Trophoblast cell (in vitro differentiated cells and primary cell): ENCODE measurements around the gene RABGAP1.

ENCODE experiments used
- DNase-seq, 2 donors: peaks; one replicate each; pipeline ENCODE4 v3.0.0-alpha.2; 2016
- H2AFZ ChIP-seq: 2 replicates; pipeline ENCODE4 v1.6.1; 2013; ENCODE audit warnings: low read length, moderate library complexity, mild to moderate bottlenecking; ENCODE audit not compliant: insufficient read depth, poor library complexity
- H2AK5ac ChIP-seq: 2 replicates; pipeline ENCODE4 v1.6.1; 2013; ENCODE audit warnings: mild to moderate bottlenecking, low read length
- H2BK120ac ChIP-seq: 2 replicates; pipeline ENCODE4 v1.6.1; 2013; ENCODE audit warnings: low read length, mild to moderate bottlenecking, moderate library complexity; ENCODE audit not compliant: insufficient read depth, poor library complexity
- H2BK12ac ChIP-seq: 2 replicates; pipeline ENCODE4 v1.6.1; 2013; ENCODE audit warnings: mild to moderate bottlenecking, low read length, moderate library complexity
- H2BK5ac ChIP-seq: 2 replicates; pipeline ENCODE4 v1.6.1; 2013; ENCODE audit warnings: low read length, low read depth, moderate library complexity, mild to moderate bottlenecking; ENCODE audit not compliant: poor library complexity
- H3K14ac ChIP-seq: 2 replicates; pipeline ENCODE4 v1.6.1; 2013; ENCODE audit warnings: mild to moderate bottlenecking, low read length
- H3K18ac ChIP-seq: 2 replicates; pipeline ENCODE4 v1.6.1; 2013; ENCODE audit warnings: mild to moderate bottlenecking, low read length
- H3K23ac ChIP-seq: 2 replicates; pipeline ENCODE4 v1.6.1; 2013; ENCODE audit warnings: low read length
- H3K27ac ChIP-seq: 2 replicates; pipeline ENCODE4 v1.5.1; 2013; ENCODE audit warnings: low read depth, mild to moderate bottlenecking, inconsistent platforms, low read length, moderate library complexity
- H3K27me3 ChIP-seq: 2 replicates; pipeline ENCODE4 v1.6.1; 2013; ENCODE audit warnings: inconsistent platforms, mild to moderate bottlenecking, low read length, moderate library complexity; ENCODE audit not compliant: insufficient read depth
- H3K36me3 ChIP-seq, 2 experiments: 1 replicate in 1 of 2; 2 replicates in 1 of 2; pipeline ENCODE4 v1.6.1; 2013; ENCODE audit warnings: low read length in 2 of 2, mild to moderate bottlenecking in 2 of 2, moderate library complexity in 1 of 2; ENCODE audit not compliant: insufficient read depth in 2 of 2, control insufficient read depth in 1 of 2
- H3K4ac ChIP-seq: 2 replicates; pipeline ENCODE4 v1.6.1; 2013; ENCODE audit warnings: low read depth, mild to moderate bottlenecking, low read length, moderate library complexity
- H3K4me1 ChIP-seq, 2 experiments: 1 replicate in 1 of 2; 2 replicates in 1 of 2; pipeline ENCODE4 v1.6.1; 2013; ENCODE audit warnings: low read length in 2 of 2, mild to moderate bottlenecking in 2 of 2, moderate library complexity in 1 of 2; ENCODE audit not compliant: insufficient read depth in 2 of 2, control insufficient read depth in 1 of 2
- H3K4me2 ChIP-seq: 2 replicates; pipeline ENCODE4 v1.6.1; 2013; ENCODE audit warnings: inconsistent platforms, mild to moderate bottlenecking, low read length, moderate library complexity
- H3K4me3 ChIP-seq: 2 replicates; pipeline ENCODE4 v1.5.1; 2013; ENCODE audit warnings: mild to moderate bottlenecking, low read depth, low read length, inconsistent platforms
- H3K79me1 ChIP-seq: one replicate; pipeline ENCODE4 v1.6.1; 2013; ENCODE audit warnings: low read length
- H3K79me2 ChIP-seq: 2 replicates; pipeline ENCODE4 v1.6.1; 2013; ENCODE audit warnings: low read length, mild to moderate bottlenecking; ENCODE audit not compliant: control insufficient read depth, insufficient read depth, poor library complexity
- H3K9ac ChIP-seq: 2 replicates; pipeline ENCODE4 v1.6.1; 2013; ENCODE audit warnings: mild to moderate bottlenecking, low read length
- H3K9me3 ChIP-seq: 2 replicates; pipeline ENCODE4 v1.6.1; 2013; ENCODE audit warnings: low read depth, mild to moderate bottlenecking, control low read depth, inconsistent platforms, low read length; ENCODE audit not compliant: insufficient read depth
- H4K12ac ChIP-seq: 2 replicates; pipeline ENCODE4 v1.6.1; 2013; ENCODE audit warnings: low read depth, mild to moderate bottlenecking, low read length, moderate library complexity
- H4K8ac ChIP-seq: 2 replicates; pipeline ENCODE4 v1.6.1; 2013; ENCODE audit warnings: low read depth, mild to moderate bottlenecking, low read length, moderate library complexity
- H4K91ac ChIP-seq: one replicate; pipeline ENCODE4 v1.6.1; 2013; ENCODE audit warnings: low read depth, mild to moderate bottlenecking, low read length, moderate library complexity
- WGBS: extraction: QIAGEN DNeasy Blood & Tissue Kit; methylation state at CpG from one replicate; pipeline ENCODE4 v1.1.7; 2013; ENCODE audit warnings: missing lambda C conversion rate; ENCODE audit not compliant: insufficient read length, insufficient coverage; ENCODE audit errors: extremely low coverage; 5-methylcytosine and 5-hydroxymethylcytosine counted together

Gene RABGAP1

DNA sequence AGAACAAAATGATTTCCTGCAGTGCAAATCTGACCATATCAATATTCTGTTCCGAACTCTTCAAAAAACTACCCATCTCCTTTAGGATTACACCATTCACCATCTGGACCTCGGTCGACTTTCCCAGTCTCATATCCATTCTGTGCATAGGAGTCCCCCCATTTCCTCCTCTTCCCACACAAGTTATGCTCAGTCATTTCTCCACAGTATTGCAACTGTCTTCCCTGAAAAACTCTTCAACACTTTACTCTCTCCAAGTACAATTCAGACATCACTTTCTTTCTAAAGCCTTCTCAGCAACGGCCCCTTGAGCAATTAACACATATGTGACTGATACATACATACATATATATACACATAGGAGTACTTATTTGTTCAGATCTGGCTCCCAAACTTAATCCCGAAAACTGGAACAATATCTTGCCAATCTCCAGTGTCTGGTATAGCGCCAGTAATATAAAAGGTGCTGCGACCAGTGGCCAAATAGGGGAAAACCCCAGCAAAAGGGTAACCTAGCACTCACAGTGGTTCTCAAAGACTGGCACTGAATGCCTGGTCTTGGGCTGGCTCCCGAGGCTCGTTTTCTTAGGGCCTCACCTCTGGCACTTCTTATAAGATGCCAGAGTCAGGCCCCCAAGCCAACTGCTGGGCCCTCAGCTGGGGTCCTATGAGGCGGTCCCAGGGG is 10.1 kb upstream of the RABGAP1 start:
- peaks cover 10% of the 10 kb centered on the region for H3K79me2 ChIP-seq
- peak overlapping the region; percentile 26 for H2AK5ac ChIP-seq
- H3K18ac ChIP-seq, result peak overlapping the region; percentile 76
- H4K12ac ChIP-seq, result peak overlapping the region; percentile 82
- peaks cover 0 to 3% of the 10 kb centered on the region in 2 experiments for H3K4me1 ChIP-seq
- peaks cover 7% of the 10 kb centered on the region for H3K79me1 ChIP-seq
- WGBS, result no CpG with 5 or more reads among the region's 10 CpGs
- peak overlapping the region; percentile 82 for H3K4ac ChIP-seq
- H3K27me3 ChIP-seq, result no peaks in the 10 kb centered on the region
- peak overlapping the region; percentile 91 for H2BK5ac ChIP-seq
- H3K36me3 ChIP-seq, result peaks cover 0 to 3% of the 10 kb centered on the region in 2 experiments
- H2BK120ac ChIP-seq, result peak overlapping the region; percentile 80
- peak overlapping the region; percentile 82 for H2AFZ ChIP-seq
- H3K9me3 ChIP-seq, result no peaks in the 10 kb centered on the region
- peak overlapping the region; percentile 94 for H3K4me3 ChIP-seq
- H3K23ac ChIP-seq, result no peak overlapping the region
- peak overlapping the region; percentile 74 for H3K14ac ChIP-seq
- no peak overlapping the region for H3K27ac ChIP-seq
- H4K91ac ChIP-seq, result peak overlapping the region; percentile 93
- H2BK12ac ChIP-seq, result no peak overlapping the region
- DNase-seq, result peak in 1 of 2 donors; percentile 42
- H3K9ac ChIP-seq, result peak overlapping the region; percentile 77
- peak overlapping the region; percentile 94 for H4K8ac ChIP-seq
- H3K4me2 ChIP-seq, result peak overlapping the region; percentile 53

- peak within 1 kb of the TSS; percentile 93 for H3K9ac ChIP-seq
- peak within 1 kb of the TSS; percentile 26 for H2AK5ac ChIP-seq
- peak within 1 kb of the TSS; percentile 94 for H4K8ac ChIP-seq
- H3K4me3 ChIP-seq, result peak within 1 kb of the TSS; percentile 94
- peak within 1 kb of the TSS; percentile 59 for H3K4me2 ChIP-seq
- WGBS, result no CpG with 5 or more reads among the region's 51 CpGs
- H3K4ac ChIP-seq, result peak within 1 kb of the TSS; percentile 84
- H3K79me2 ChIP-seq, result peaks cover 10% of the 10 kb centered on the region
- H2BK12ac ChIP-seq, result no peak within 1 kb of the TSS
- H3K79me1 ChIP-seq, result peaks cover 7% of the 10 kb centered on the region
- peak within 1 kb of the TSS; percentile 84 for H3K14ac ChIP-seq
- DNase-seq, result peak; percentile 79 to 93
- peak within 1 kb of the TSS; percentile 86 for H4K12ac ChIP-seq
- peaks cover 2 to 3% of the 10 kb centered on the region in 2 experiments for H3K36me3 ChIP-seq
- no peaks in the 10 kb centered on the region for H3K27me3 ChIP-seq
- peak within 1 kb of the TSS; percentile 88 for H2AFZ ChIP-seq
- peak within 1 kb of the TSS; percentile 91 for H3K18ac ChIP-seq
- H3K23ac ChIP-seq, result no peak within 1 kb of the TSS
- peak within 1 kb of the TSS; percentile 93 for H4K91ac ChIP-seq
- peak within 1 kb of the TSS; percentile 46 for H3K27ac ChIP-seq
- peak within 1 kb of the TSS; percentile 80 for H2BK120ac ChIP-seq
- H3K9me3 ChIP-seq, result no peaks in the 10 kb centered on the region
- H2BK5ac ChIP-seq, result peak within 1 kb of the TSS; percentile 91
- peaks cover 0 to 3% of the 10 kb centered on the region in 2 experiments for H3K4me1 ChIP-seq
Observed at GRCh38 chr9:122931226-122932121, 9.3 kb upstream of the RABGAP1 start, which contains the start of gene ZBTB26. Gene ZBTB26 (minus strand): TSS chr9:122931512. CDS start chr9:122919934, 11,578 bp downstream.

DNA sequence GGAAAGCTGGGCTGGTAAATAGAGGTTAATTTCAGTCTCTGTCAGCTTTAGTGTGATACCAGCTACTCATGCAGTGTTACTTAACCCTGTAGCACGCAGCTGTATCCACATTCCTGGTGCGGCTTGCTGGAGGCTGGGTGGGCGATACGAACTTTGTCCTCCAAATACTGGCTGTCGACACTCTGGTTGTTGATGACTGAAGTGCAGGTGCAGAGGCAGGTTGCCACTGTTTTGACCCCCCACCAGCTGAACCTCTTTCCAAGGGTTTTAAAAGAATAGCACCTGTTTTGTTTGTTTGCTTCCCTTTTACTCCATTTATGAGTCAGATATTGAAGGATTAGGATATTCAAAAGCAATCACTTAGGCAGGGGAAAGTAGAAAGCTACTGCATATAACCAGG is 4.4 kb upstream of the RABGAP1 start:
- peaks cover 0 to 3% of the 10 kb centered on the region in 2 experiments for H3K4me1 ChIP-seq
- no peak overlapping the region for H3K14ac ChIP-seq
- H3K9ac ChIP-seq, result no peak overlapping the region
- no peak overlapping the region for H3K4me2 ChIP-seq
- no peaks in the 10 kb centered on the region for H3K9me3 ChIP-seq
- no peak overlapping the region for H3K4ac ChIP-seq
- peaks cover 8% of the 10 kb centered on the region for H3K79me2 ChIP-seq
- H3K27me3 ChIP-seq, result no peaks in the 10 kb centered on the region
- H3K27ac ChIP-seq, result no peak overlapping the region
- WGBS, result no CpG with 5 or more reads among the region's 5 CpGs
- H4K8ac ChIP-seq, result no peak overlapping the region
- no peak overlapping the region for H2AK5ac ChIP-seq
- H2BK12ac ChIP-seq, result no peak overlapping the region
- peaks cover 11% of the 10 kb centered on the region for H3K79me1 ChIP-seq
- no peak overlapping the region for H3K23ac ChIP-seq
- no peak overlapping the region for H2AFZ ChIP-seq
- H4K91ac ChIP-seq, result no peak overlapping the region
- H4K12ac ChIP-seq, result no peak overlapping the region
- no peak overlapping the region for H3K18ac ChIP-seq
- H2BK5ac ChIP-seq, result no peak overlapping the region
- no peak overlapping the region for H2BK120ac ChIP-seq
- DNase-seq, result no peak
- no peak overlapping the region for H3K4me3 ChIP-seq
- H3K36me3 ChIP-seq, result peaks cover 10 to 11% of the 10 kb centered on the region in 2 experiments

- Histone ChIP-seq H3K4me2 (no peak overlapping the region), H2AK5ac (no peak overlapping the region), H3K27ac (no peak overlapping the region), H3K14ac (no peak overlapping the region), H2BK120ac (no peak overlapping the region), H3K23ac (no peak overlapping the region), H3K4ac (no peak overlapping the region), H2BK5ac (no peak overlapping the region), H3K79me2 (peaks cover 7% of the 10 kb centered on the region), H4K91ac (no peak overlapping the region), H3K4me3 (no peak overlapping the region), H2BK12ac (no peak overlapping the region), H2AFZ (no peak overlapping the region), H3K36me3 (peaks cover 10 to 11% of the 10 kb centered on the region in 2 experiments), H4K8ac (no peak overlapping the region), H3K27me3 (no peaks in the 10 kb centered on the region), H3K79me1 (peaks cover 10% of the 10 kb centered on the region), H3K18ac (no peak overlapping the region), H3K9ac (no peak overlapping the region), H3K9me3 (no peaks in the 10 kb centered on the region), H3K4me1 (peaks cover 0 to 3% of the 10 kb centered on the region in 2 experiments), H4K12ac (no peak overlapping the region)
- no peak for DNase-seq
- WGBS, result no CpG with 5 or more reads among the region's 1 CpG
Observed at GRCh38 chr9:122936883-122937282, 3.9 kb upstream of the RABGAP1 start.
